ENCODE data around the gene AHSG. TPM values are rescaled to one million over a fixed set of nuclear protein-coding genes. Genes with fewer than 3 reads are reported as not detected.

The AHSG gene
- total RNA-seq, 1 donor from 2014 or later: 0.19 TPM

DNA sequence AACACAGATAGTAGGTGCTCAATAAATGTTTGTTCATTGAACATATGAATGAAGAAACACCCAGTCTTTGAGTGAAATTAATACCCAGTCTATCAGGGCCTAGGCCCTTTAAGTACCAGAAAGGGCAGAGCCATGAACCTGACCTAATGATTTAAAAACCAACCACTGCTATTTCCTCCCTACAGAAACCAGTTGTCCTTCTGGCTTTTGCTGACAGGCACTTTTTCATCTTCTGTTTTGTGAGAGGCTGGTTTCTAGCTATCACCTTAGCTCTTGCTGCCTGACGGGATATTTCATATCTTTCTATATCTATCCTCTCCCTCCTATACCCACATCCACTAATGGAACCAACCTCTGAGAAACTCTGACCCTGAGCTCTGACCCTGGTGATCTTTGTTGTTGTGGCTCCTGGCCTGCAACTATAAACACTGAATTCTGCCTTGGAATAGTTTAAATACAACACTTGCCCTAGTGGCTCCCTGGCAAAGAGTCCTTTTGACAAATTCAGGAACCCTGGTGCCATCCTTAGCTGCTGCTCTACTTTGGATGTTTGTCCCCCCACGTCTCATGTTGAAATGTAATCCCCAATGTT lies 4.1 kb upstream of the AHSG start:
- H3K27ac Mint-ChIP-seq: no peak overlapping the region
- no peak overlapping the region for H3K4me3 Mint-ChIP-seq (ENCODE audit: low read depth)
- H3K9me3 Mint-ChIP-seq (ENCODE audit: low read depth): no peaks in the 10 kb centered on the region
- H3K36me3 Mint-ChIP-seq (ENCODE audit: insufficient read depth): no peaks in the 10 kb centered on the region
- H3K27me3 Mint-ChIP-seq: peaks cover 13% of the 10 kb centered on the region
- no peak for TF ChIP-seq CTCF (IDR thresholded peaks at IDR 0.05; ENCODE audit: unreplicated experiment)
- H3K4me1 Mint-ChIP-seq (ENCODE audit: low read depth): peaks cover 25% of the 10 kb centered on the region
- DNase-seq (ENCODE audit: low spot score, unreplicated experiment): no peak

DNA sequence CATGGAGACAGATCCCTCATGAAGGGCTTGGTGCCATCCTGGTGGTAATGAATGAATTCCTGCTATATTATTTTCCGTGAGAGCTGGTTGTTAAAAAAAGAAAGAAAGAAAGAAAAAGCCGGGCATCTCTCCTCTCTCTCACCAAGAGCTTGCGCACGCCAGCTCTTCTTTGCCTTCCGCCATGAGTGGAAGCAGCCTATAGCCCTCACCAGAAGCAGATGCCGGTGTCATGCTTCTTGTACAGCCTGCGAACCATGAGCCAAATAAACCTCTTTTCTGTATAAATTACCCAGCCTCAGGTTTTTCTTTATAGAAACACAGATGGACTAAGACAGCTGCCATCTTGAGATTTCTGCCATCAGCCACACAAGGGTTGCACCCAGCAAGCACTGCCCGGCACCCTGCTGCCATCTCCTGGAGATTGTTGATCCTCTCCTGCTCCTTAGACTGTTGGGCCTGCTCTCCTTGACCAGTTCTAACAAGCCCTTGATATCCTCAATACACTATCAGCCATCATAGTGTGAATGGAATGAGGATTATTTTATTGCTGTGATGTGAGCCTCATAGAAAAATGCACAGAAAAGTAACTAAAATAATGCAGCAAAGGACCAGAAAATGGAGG lies 3.5 kb upstream of the AHSG start:
- TF ChIP-seq CTCF (IDR thresholded peaks at IDR 0.05; ENCODE audit: unreplicated experiment): no peak
- Mint-ChIP-seq H3K4me3 (ENCODE audit: low read depth) (no peak overlapping the region), H3K4me1 (ENCODE audit: low read depth) (peaks cover 25% of the 10 kb centered on the region), H3K27me3 (peaks cover 19% of the 10 kb centered on the region), H3K27ac (no peak overlapping the region), H3K36me3 (ENCODE audit: insufficient read depth) (no peaks in the 10 kb centered on the region), H3K9me3 (ENCODE audit: low read depth) (no peaks in the 10 kb centered on the region)
- no peak for DNase-seq (ENCODE audit: low spot score, unreplicated experiment)

- no peak overlapping the region for H3K4me3 Mint-ChIP-seq (ENCODE audit: low read depth)
- no peaks in the 10 kb centered on the region for H3K36me3 Mint-ChIP-seq (ENCODE audit: insufficient read depth)
- peaks cover 35% of the 10 kb centered on the region for H3K27me3 Mint-ChIP-seq
- no peak overlapping the region for H3K27ac Mint-ChIP-seq
- DNase-seq (ENCODE audit: low spot score, unreplicated experiment): no peak
- TF ChIP-seq CTCF (IDR thresholded peaks at IDR 0.05; ENCODE audit: unreplicated experiment): no peak
- peaks cover 5% of the 10 kb centered on the region for H3K4me1 Mint-ChIP-seq (ENCODE audit: low read depth)
- H3K9me3 Mint-ChIP-seq (ENCODE audit: low read depth): no peaks in the 10 kb centered on the region
Measured at GRCh38 chr3:186612065-186612464, 795 bp upstream of the AHSG start.

GRCh38 chr3:186613637-186614265 lies 891 bp downstream of the AHSG start:
- DNase-seq (ENCODE audit: low spot score, unreplicated experiment): no peak
- Mint-ChIP-seq H3K27me3 (peaks cover 52% of the 10 kb centered on the region), H3K9me3 (ENCODE audit: low read depth) (no peaks in the 10 kb centered on the region), H3K27ac (no peak overlapping the region), H3K36me3 (ENCODE audit: insufficient read depth) (no peaks in the 10 kb centered on the region), H3K4me3 (ENCODE audit: low read depth) (no peak overlapping the region), H3K4me1 (ENCODE audit: low read depth) (peaks cover 5% of the 10 kb centered on the region)
- no peak for TF ChIP-seq CTCF (IDR thresholded peaks at IDR 0.05; ENCODE audit: unreplicated experiment)

GRCh38 chr3:186614266-186614596 lies 1.4 kb downstream of the AHSG start:
- no peaks in the 10 kb centered on the region for H3K36me3 Mint-ChIP-seq (ENCODE audit: insufficient read depth)
- TF ChIP-seq CTCF (IDR thresholded peaks at IDR 0.05; ENCODE audit: unreplicated experiment): no peak
- H3K27me3 Mint-ChIP-seq: peaks cover 53% of the 10 kb centered on the region
- no peaks in the 10 kb centered on the region for H3K9me3 Mint-ChIP-seq (ENCODE audit: low read depth)
- no peak for DNase-seq (ENCODE audit: low spot score, unreplicated experiment)
- no peak overlapping the region for H3K27ac Mint-ChIP-seq
- no peak overlapping the region for H3K4me3 Mint-ChIP-seq (ENCODE audit: low read depth)
- peaks cover 5% of the 10 kb centered on the region for H3K4me1 Mint-ChIP-seq (ENCODE audit: low read depth)

Measured in progenitor cell of endocrine pancreas (in vitro differentiated cells).